Measurements from ENCODE around the gene RETREG3. TPM values are rescaled to one million over a fixed set of nuclear protein-coding genes. Genes with fewer than 3 reads are reported as not detected.
A peak's percentile ranks its signal among the peaks of the same experiment; 100 is the strongest.

RETREG3 gene
- total and polyA plus RNA-seq, 2 of the 13 experiments (the other 11 are each of a cell fraction or from before 2014, with no cell fraction given): 47.0 to 55.8 TPM

GRCh38 chr17:42541041-42541833, 67.9 kb downstream of the RETREG3 start:
- Histone ChIP-seq H3K4me1 (ENCODE audit: insufficient read depth, low read length) (peaks cover 76% of the 10 kb centered on the region), H3K9ac (ENCODE audit: insufficient read depth, low read depth, low read length) (peak overlapping the region; percentile 52), H3K27me3 (ENCODE audit: control insufficient read depth in 1 of 2, insufficient read depth in 2 of 2, low read length in 2 of 2) (no peaks in the 10 kb centered on the region), H3K27ac (ENCODE audit: extremely low read length, insufficient read depth, low read length) (peak overlapping the region; percentile 76), H3K36me3 (replicated peaks in 1 of 2; ENCODE audit: control insufficient read depth in 1 of 2, insufficient read depth in 2 of 2, low read length in 2 of 2) (peaks cover 3 to 19% of the 10 kb centered on the region in 2 experiments; a peak in 3 of 5 replicates), H4K20me1 (ENCODE audit: insufficient read depth, low read length) (no peaks in the 10 kb centered on the region), H3K9me3 (ENCODE audit: low read length) (no peaks in the 10 kb centered on the region), H2AFZ (ENCODE audit: low read length) (no peak overlapping the region), H3K4me2 (ENCODE audit: low read depth, low read length) (peak overlapping the region; percentile 50), H3K4me3 (replicated peaks in 1 of 3; ENCODE audit: insufficient read depth in 1 of 3, low read depth in 2 of 3, low read length in 3 of 3) (no peak overlapping the region; a peak in 1 of 6 replicates), H3K79me2 (ENCODE audit: insufficient read depth, low read length) (peaks cover 7% of the 10 kb centered on the region)
- 45% methylated on average over 17 of the region's 17 CpGs for WGBS (ENCODE audit: low lambda C conversion rate)
- DNase-seq (ENCODE audit: low spot score) (peak; percentile 94), ATAC-seq (peak; percentile 48), FAIRE-seq (peak; percentile 75)
- ChIA-PET CTCF (ENCODE audit: low intra/inter-chr PET ratio, low total read pairs) (no interaction called here), POLR2A (interaction anchor here (0.7 to 4.0 kb wide), 16 partner anchors 10 to 229 kb away, joined by 3 to 67 read pairs (median 6); partner anchors contain the start of genes COASY, HSD17B1, PLEKHH3 and PSMC3IP)
- in situ Hi-C loops (cut with HindIII; ENCODE audit: extremely low pct_ligation_motif_present, low pct_unique_long_range_greater_than_20kb) (no loop called here), intact Hi-C loops (cut with micrococcal nuclease; ENCODE audit: unreplicated experiment) (no loop called here)
- BruUV-seq (replicated peaks): no TSS peak
- TF ChIP-seq ZNF331 (CRISPR knock-in tag; IDR thresholded peaks at IDR 0.05) (peak; percentile 74; the same call in 1 of the 2 replicates), HNF4G (IDR thresholded peaks at IDR 0.05; ENCODE audit: borderline replicate concordance, low read depth, low read length) (peak; percentile 65), HNF4G (CRISPR knock-in tag; IDR thresholded peaks at IDR 0.05; ENCODE audit: borderline replicate concordance, low read depth) (peak; percentile 81; the same call in 1 of the 2 replicates), SP5 (CRISPR knock-in tag; IDR thresholded peaks at IDR 0.05; ENCODE audit: borderline replicate concordance, low read depth) (peak; percentile 33; the same call in 1 of the 2 replicates), EP300 (IDR thresholded peaks at IDR 0.05; ENCODE audit: low read depth in 2 of 2, low read length in 2 of 2) (peak; percentile 26 to 76; a peak in 2 of 4 replicates), EP300 (CRISPR knock-in tag; IDR thresholded peaks at IDR 0.05; ENCODE audit: borderline replicate concordance) (peak; percentile 79), ZNF672 (CRISPR knock-in tag; IDR thresholded peaks at IDR 0.05) (no peak), SOX5 (CRISPR knock-in tag; IDR thresholded peaks at IDR 0.05; ENCODE audit: borderline replicate concordance) (peak; percentile 93), MLLT10 (CRISPR knock-in tag; IDR thresholded peaks at IDR 0.05) (no peak), PHF21A (CRISPR knock-in tag; IDR thresholded peaks at IDR 0.05) (peak; percentile 90), PHF5A (CRISPR knock-in tag; IDR thresholded peaks at IDR 0.05; ENCODE audit: low read depth, unreplicated experiment) (peak; percentile 77), GMEB2 (CRISPR knock-in tag; IDR thresholded peaks at IDR 0.05; ENCODE audit: low read depth) (0 out of 2 replicates have a peak, but pooled peaks have one; percentile 28), ATM (IDR thresholded peaks at IDR 0.05; ENCODE audit: borderline replicate concordance) (no peak), BATF2 (CRISPR knock-in tag; IDR thresholded peaks at IDR 0.05) (peak; percentile 45; the same call in 1 of the 2 replicates), FOXA1 (IDR thresholded peaks at IDR 0.05) (no peak), FOXA1 (CRISPR knock-in tag; IDR thresholded peaks at IDR 0.05) (peak; percentile 67), KMT2B (CRISPR knock-in tag; IDR thresholded peaks at IDR 0.05) (peak; percentile 72)

All from HepG2 (cell line).